OCI-LY3 (cell line): Measurements from ENCODE around the gene DCUN1D3.

Source experiments
- H2AFZ ChIP-seq: fragments of 200-600, 300-600 bp; shearing (Covaris generic); 2 replicates; pipeline ENCODE4 v1.6.0; 2014; ENCODE audit warnings: antibody characterized with exemption, low read depth, low read length
- H3K27ac ChIP-seq: fragments of 200-600, 300-600 bp; sonication (generic); 2 replicates; pipeline ENCODE4 v1.5.1; 2014; ENCODE audit warnings: mild to moderate bottlenecking, low read length, moderate library complexity, mixed read lengths
- H3K27me3 ChIP-seq: fragments of 200-600, 300-600 bp; sonication (generic); 2 replicates; pipeline ENCODE4 v1.6.1; 2014; ENCODE audit warnings: low read depth, low read length, mixed read lengths
- H3K36me3 ChIP-seq: fragments of 200-600, 300-600 bp; sonication (generic); replicated peaks from 2 replicates; pipeline ENCODE3; 2014; ENCODE audit warnings: low read depth, low read length, mixed read lengths
- H3K4me1 ChIP-seq: fragments of 300-600, 200-600 bp; sonication (generic); 2 replicates; pipeline ENCODE4 v1.6.1; 2014; ENCODE audit warnings: low read length, mixed read lengths
- H3K4me2 ChIP-seq: fragments of 200-600, 300-600 bp; sonication (generic); 2 replicates; pipeline ENCODE4 v1.6.1; 2014; ENCODE audit warnings: low read length, mixed read lengths
- H3K4me3 ChIP-seq: fragments of 300-600, 200-600 bp; sonication (generic); 2 replicates; pipeline ENCODE4 v1.5.1; 2014; ENCODE audit warnings: antibody characterized with exemption, mild to moderate bottlenecking, low read length, moderate library complexity
- H3K79me2 ChIP-seq: fragments of 300-600, 200-600 bp; shearing (Covaris generic); 2 replicates; pipeline ENCODE4 v1.6.1; 2014; ENCODE audit warnings: mild to moderate bottlenecking, low read length, mixed read lengths
- H3K9ac ChIP-seq: fragments of 300-600, 200-600 bp; shearing (Covaris generic); 2 replicates; pipeline ENCODE4 v1.6.0; 2014; ENCODE audit warnings: mild to moderate bottlenecking, low read length, moderate library complexity
- H3K9me3 ChIP-seq: fragments of 200-600, 300-600 bp; shearing (Covaris generic); 2 replicates; pipeline ENCODE4 v1.6.1; 2014; ENCODE audit warnings: low read length, mixed read lengths; ENCODE audit not compliant: insufficient read depth
- H4K20me1 ChIP-seq: fragments of 200-600, 300-600 bp; sonication (generic); 2 replicates; pipeline ENCODE4 v1.6.1; 2016; ENCODE audit warnings: low read length, mixed read lengths; ENCODE audit not compliant: insufficient read depth
- EZH2phosphoT487 ChIP-seq: fragments of 200-600 bp; shearing (Covaris generic); IDR thresholded peaks from 2 replicates; pipeline ENCODE4 v1.6.1; 2018; ENCODE audit warnings: antibody characterized with exemption, mixed run types, low read depth
- TF ChIP-seq, protein P1 (sequence below): fragments of 200-600, 300-600 bp; sonication (generic); IDR thresholded peaks from 2 replicates; pipeline ENCODE4 v1.5.1; 2014; ENCODE audit warnings: antibody characterized with exemption, low read length, low read depth

DCUN1D3 gene

GRCh38 chr16:20923876-20924275 lies 23.7 kb upstream of the DCUN1D3 start:
- Histone ChIP-seq H3K9ac (no peak overlapping the region), H4K20me1 (no peaks in the 10 kb centered on the region), H3K4me2 (no peak overlapping the region), H2AFZ (no peak overlapping the region), H3K27ac (no peak overlapping the region), H3K4me1 (no peaks in the 10 kb centered on the region), H3K36me3 (peaks cover 2% of the 10 kb centered on the region), H3K4me3 (no peak overlapping the region), H3K79me2 (no peaks in the 10 kb centered on the region), H3K9me3 (no peaks in the 10 kb centered on the region), H3K27me3 (no peaks in the 10 kb centered on the region)
- TF ChIP-seq, protein P1, sequence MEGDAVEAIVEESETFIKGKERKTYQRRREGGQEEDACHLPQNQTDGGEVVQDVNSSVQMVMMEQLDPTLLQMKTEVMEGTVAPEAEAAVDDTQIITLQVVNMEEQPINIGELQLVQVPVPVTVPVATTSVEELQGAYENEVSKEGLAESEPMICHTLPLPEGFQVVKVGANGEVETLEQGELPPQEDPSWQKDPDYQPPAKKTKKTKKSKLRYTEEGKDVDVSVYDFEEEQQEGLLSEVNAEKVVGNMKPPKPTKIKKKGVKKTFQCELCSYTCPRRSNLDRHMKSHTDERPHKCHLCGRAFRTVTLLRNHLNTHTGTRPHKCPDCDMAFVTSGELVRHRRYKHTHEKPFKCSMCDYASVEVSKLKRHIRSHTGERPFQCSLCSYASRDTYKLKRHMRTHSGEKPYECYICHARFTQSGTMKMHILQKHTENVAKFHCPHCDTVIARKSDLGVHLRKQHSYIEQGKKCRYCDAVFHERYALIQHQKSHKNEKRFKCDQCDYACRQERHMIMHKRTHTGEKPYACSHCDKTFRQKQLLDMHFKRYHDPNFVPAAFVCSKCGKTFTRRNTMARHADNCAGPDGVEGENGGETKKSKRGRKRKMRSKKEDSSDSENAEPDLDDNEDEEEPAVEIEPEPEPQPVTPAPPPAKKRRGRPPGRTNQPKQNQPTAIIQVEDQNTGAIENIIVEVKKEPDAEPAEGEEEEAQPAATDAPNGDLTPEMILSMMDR: no peak
- no peak for TF ChIP-seq EZH2phosphoT487

- no peaks in the 10 kb centered on the region for H3K9me3 ChIP-seq
Measured at GRCh38 chr16:20920799-20921198, 20.6 kb upstream of the DCUN1D3 start.

GRCh38 chr16:20920091-20920490 lies 19.9 kb upstream of the DCUN1D3 start:
- no peaks in the 10 kb centered on the region for H3K79me2 ChIP-seq
- no peaks in the 10 kb centered on the region for H3K27me3 ChIP-seq
- no peak overlapping the region for H3K4me3 ChIP-seq
- H3K36me3 ChIP-seq: peaks cover 2% of the 10 kb centered on the region
- H3K4me1 ChIP-seq: no peaks in the 10 kb centered on the region
- no peaks in the 10 kb centered on the region for H3K9me3 ChIP-seq
- TF ChIP-seq, protein P1: no peak
- no peak for TF ChIP-seq EZH2phosphoT487
- H4K20me1 ChIP-seq: no peaks in the 10 kb centered on the region
- no peak overlapping the region for H3K4me2 ChIP-seq
- no peak overlapping the region for H3K27ac ChIP-seq
- H3K9ac ChIP-seq: no peak overlapping the region
- H2AFZ ChIP-seq: no peak overlapping the region

More at GRCh38 chr16:20920799-20921198, 20.6 kb upstream of the DCUN1D3 start:
- H4K20me1 ChIP-seq: no peaks in the 10 kb centered on the region
- no peaks in the 10 kb centered on the region for H3K27me3 ChIP-seq
- H3K79me2 ChIP-seq: no peaks in the 10 kb centered on the region
- H3K9ac ChIP-seq: no peak overlapping the region
- no peak overlapping the region for H3K4me2 ChIP-seq
- H2AFZ ChIP-seq: no peak overlapping the region
- H3K4me1 ChIP-seq: no peaks in the 10 kb centered on the region
- H3K36me3 ChIP-seq: peaks cover 2% of the 10 kb centered on the region
- no peak overlapping the region for H3K27ac ChIP-seq
- no peak overlapping the region for H3K4me3 ChIP-seq
- no peak for TF ChIP-seq EZH2phosphoT487
- TF ChIP-seq, protein P1: no peak

- Histone ChIP-seq H3K9me3 (no peaks in the 10 kb centered on the region), H3K27ac (no peak overlapping the region), H3K4me3 (no peak overlapping the region), H2AFZ (no peak overlapping the region), H3K36me3 (no peaks in the 10 kb centered on the region), H4K20me1 (0 out of 2 replicates have a peak, but pooled peaks cover 3% of the 10 kb centered on the region), H3K27me3 (no peaks in the 10 kb centered on the region), H3K4me2 (no peak overlapping the region), H3K4me1 (no peaks in the 10 kb centered on the region), H3K9ac (no peak overlapping the region), H3K79me2 (no peaks in the 10 kb centered on the region)
- TF ChIP-seq, protein P1: no peak
- no peak for TF ChIP-seq EZH2phosphoT487
Measured at GRCh38 chr16:20918486-20919239, 18.5 kb upstream of the DCUN1D3 start.
